ENCODE measurements around the gene NPL.

DNA sequence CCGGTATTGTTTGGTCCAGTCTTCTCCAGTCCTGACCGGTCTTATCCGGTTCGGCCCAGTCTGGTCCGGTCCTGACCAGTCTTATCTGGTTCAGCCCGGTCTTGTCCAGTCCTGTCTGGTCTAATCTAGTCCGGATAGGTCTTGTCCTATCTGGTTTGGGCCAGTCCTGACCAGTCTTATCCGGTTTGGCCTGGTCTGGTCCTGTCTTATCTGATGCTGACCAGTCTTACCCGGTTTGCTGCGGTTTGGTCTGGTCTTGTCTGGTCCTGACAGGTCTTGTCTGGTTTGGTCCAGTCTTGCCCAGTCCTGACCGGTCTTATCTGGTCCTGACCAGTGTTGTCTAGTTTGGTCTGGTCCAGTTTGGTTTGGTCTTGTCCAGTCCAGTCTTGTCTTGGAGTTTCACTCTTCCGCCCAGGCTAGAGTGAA, 79.7 kb downstream of the NPL start:
- no peak for TF ChIP-seq EZH2phosphoT487 (IDR thresholded peaks at IDR 0.05)
- no peak for TF ChIP-seq CTCF (IDR thresholded peaks at IDR 0.05)
- TF ChIP-seq EZH2 (IDR thresholded peaks at IDR 0.05): no peak

All from neural progenitor cell (in vitro differentiated cells).